Right ventricle myocardium inferior (tissue), 1 donor: ENCODE measurements around the gene TCOF1. TPM values are rescaled to one million over a fixed set of nuclear protein-coding genes. Genes with fewer than 3 reads are reported as not detected.

Source experiments
- ATAC-seq: fragments of 200-7000 bp; cut with Tn5 transposase; one replicate; pipeline ENCODE4 v1.9.1; 2020; ENCODE audit warnings: mild to moderate bottlenecking, moderate library complexity
- DNase-seq: peaks from one replicate; pipeline ENCODE4 v3.0.0; 2021; ENCODE audit errors: missing footprints
- intact Hi-C: fragments of 100-400 bp; cut with DNase I; formaldehyde crosslinking; loops from one replicate; pipeline ENCODE4 v1.11.0; 2022
- long read RNA-seq: library from polyadenylated mRNA; unstranded; transcript quantifications from one replicate; pipeline ENCODE4 v2.0.0, GENCODE V29; 2021
- total RNA-seq: library from RNA; stranded (reverse); fragmentation: NEBNext Ultra II Directional; extraction: Animal tissue kit (Norgen Biotek cat#: 25700); gene quantifications from one replicate; pipeline ENCODE4 v1.2.1, GENCODE V29; 2021
- donor health status: DM: no; HTN: yes; CAD: no; lungs with severe emphysema.

The TCOF1 gene
- 17.8 TPM for total RNA-seq
- long read RNA-seq, full-length matches to known transcripts: 3 of 24 reads
- long read RNA-seq, partial matches to known transcripts: 16 of 24 reads
- long read RNA-seq, other reads (novel, unspliced or antisense): 5 of 24 reads

- DNase-seq (peak; percentile 99), ATAC-seq (peak; percentile 99)
- intact Hi-C loops: loop anchor here (5.0 kb wide), 2 partner anchors 80 to 100 kb away; no protein-coding TSS in a partner anchor
Measured at GRCh38 chr5:150357326-150358260, at the start of gene TCOF1. TCOF1 (plus strand) TSS chr5:150357697; CDS start chr5:150357747, 50 bp downstream.

- ATAC-seq: no peak
- no peak for DNase-seq
- intact Hi-C loops: no loop called here
Measured at GRCh38 chr5:150309101-150309885, 48.2 kb upstream of the TCOF1 start.

GRCh38 chr5:150309886-150310239 lies 47.6 kb upstream of the TCOF1 start:
- no peak for DNase-seq
- no peak for ATAC-seq
- intact Hi-C loops: no loop called here

GRCh38 chr5:150310246-150310645 lies 47.3 kb upstream of the TCOF1 start:
- intact Hi-C loops: no loop called here
- no peak for DNase-seq
- ATAC-seq: no peak

- intact Hi-C loops: no loop called here
- ATAC-seq (no peak), DNase-seq (no peak)
Measured at GRCh38 chr5:150311015-150311692, 46.3 kb upstream of the TCOF1 start.

- DNase-seq (no peak), ATAC-seq (no peak)
- intact Hi-C loops: no loop called here
Measured at GRCh38 chr5:150312518-150312917, 45.0 kb upstream of the TCOF1 start.

GRCh38 chr5:150313501-150313900 lies 44.0 kb upstream of the TCOF1 start:
- ATAC-seq (no peak), DNase-seq (no peak)
- intact Hi-C loops: no loop called here

GRCh38 chr5:150313921-150314716 lies 43.4 kb upstream of the TCOF1 start:
- ATAC-seq (no peak), DNase-seq (no peak)
- intact Hi-C loops: no loop called here

- intact Hi-C loops: no loop called here
- DNase-seq: no peak
- no peak for ATAC-seq
Measured at GRCh38 chr5:150315245-150315644, 42.3 kb upstream of the TCOF1 start.

GRCh38 chr5:150316320-150316719 lies 41.2 kb upstream of the TCOF1 start:
- intact Hi-C loops: no loop called here
- ATAC-seq (no peak), DNase-seq (no peak)

GRCh38 chr5:150317048-150318003 lies 40.2 kb upstream of the TCOF1 start:
- peak; percentile 57 for DNase-seq
- ATAC-seq: no peak
- intact Hi-C loops: no loop called here

- intact Hi-C loops: no loop called here
- DNase-seq: no peak
- no peak for ATAC-seq
Measured at GRCh38 chr5:150318613-150319483, 38.6 kb upstream of the TCOF1 start.

GRCh38 chr5:150319484-150319790 lies 38.1 kb upstream of the TCOF1 start:
- DNase-seq: no peak
- intact Hi-C loops: no loop called here
- no peak for ATAC-seq

- intact Hi-C loops: no loop called here
- ATAC-seq: peak; percentile 98
- DNase-seq: peak; percentile 69
Measured at GRCh38 chr5:150320044-150320613, 37.4 kb upstream of the TCOF1 start.

- no peak for DNase-seq
- no peak for ATAC-seq
- intact Hi-C loops: no loop called here
Measured at GRCh38 chr5:150321211-150321610, 36.3 kb upstream of the TCOF1 start.

GRCh38 chr5:150321784-150322183 lies 35.7 kb upstream of the TCOF1 start:
- ATAC-seq: no peak
- intact Hi-C loops: no loop called here
- DNase-seq: no peak
